ENCODE data around the gene MXI1.
A peak's percentile ranks its signal among the peaks of the same experiment; 100 is the strongest.

MXI1 gene

DNA sequence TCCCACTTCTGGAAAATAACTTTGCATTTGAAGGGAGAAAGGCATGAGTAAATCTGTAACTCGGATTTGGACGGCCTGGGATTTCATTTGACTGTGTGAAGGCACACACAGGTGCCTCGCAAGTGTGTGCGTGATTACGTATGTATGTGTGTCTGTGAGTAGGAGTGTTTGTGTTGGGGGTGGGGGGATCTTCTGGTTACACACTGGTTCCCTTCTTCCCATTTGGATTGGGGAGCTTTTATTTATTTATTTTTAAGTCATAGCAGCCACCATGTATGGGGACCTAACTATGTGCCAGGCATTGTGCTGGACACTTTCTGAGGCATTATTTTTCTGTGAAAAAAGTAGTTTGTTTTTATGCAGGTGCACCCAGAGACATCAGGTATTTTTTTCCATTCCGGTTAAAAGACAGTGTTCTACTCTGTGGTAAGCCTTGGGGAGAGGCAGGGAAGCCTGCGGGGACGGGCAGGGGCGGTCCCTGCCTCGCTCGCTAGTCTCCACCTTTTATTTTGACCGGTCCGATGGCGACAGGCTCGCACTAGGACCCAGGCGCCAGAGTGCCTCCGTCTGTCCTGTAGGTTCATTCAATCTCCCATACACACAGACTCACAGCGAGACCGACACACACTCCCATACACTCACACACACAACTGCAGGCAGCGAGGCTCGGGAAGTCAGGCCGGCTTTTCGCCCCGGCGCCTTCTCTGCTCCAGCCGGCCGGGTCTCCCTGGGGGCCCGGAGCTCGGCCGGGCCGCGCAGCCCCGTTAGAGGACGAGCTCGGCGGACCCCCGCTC lies at the start of gene MXI1:
Gene MXI1 (plus strand): TSS at position 595 of the 794 bp plus-strand sequence. CDS start 204 bp downstream, outside the sequence.
- DNase-seq: peak; percentile 81

DNA sequence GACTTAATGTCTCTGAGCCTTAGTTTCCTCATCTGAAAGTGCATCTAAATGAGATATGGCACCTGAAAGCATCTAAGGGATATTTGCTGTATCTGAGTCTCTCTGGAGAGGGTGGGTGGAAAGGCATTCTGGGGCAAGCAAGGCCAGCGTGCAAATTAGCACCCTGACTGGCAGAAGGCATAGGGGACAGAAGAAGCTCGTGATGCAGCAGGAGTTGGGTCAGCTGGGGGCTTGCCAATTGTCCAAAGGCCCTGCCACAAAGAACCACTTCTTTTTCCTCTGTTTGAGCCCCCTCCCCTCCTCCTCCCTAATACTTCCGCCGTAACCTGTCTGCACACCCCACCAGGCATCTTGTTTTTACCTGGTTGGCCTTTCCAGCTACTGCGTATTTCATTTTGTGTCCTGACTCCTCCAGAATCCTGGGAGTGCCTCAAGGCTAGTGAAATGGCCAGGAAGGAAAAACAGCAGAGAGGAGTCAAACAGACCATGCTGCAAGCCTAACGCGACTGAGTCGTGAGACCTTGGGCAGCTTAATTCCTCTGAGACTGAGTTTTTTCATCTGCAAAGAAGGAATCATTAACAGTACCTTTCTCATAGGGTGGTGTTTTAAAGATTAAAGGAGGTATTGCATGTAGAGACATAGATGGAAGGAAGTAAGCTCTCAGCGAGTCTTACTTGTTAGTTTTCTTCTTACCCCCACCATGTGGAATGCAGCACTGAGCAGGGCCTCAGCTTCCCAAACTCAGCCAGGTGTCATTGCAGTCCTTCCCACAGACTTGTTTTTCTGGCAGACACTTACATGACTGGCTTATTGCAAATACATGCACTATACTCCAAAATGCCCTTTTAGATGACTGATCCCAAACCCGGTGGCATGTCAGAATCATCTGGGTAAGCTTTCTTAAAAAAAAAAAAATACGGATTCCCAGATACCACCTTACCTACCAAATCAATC lies 49.1 kb upstream of the MXI1 start:
- DNase-seq: no peak

DNA sequence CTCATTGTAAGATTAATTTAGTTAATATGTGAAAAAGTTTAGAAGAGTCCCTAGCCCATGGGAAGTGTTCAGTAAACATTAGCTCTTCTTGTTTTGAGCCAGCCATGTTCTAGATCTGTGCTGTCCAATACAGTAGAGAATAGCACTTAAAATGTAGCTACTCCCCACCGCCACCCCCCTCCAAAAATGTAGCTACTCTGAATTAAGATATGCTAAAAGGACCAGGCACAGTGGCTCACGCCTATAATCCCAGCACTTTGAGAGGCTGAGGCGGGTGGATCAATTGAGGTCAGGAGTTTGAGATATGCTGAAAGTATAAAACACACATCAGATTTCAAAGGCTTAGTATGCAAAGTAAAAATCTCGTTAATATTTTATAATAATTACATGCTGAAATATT lies 47.3 kb upstream of the MXI1 start:
- no peak for DNase-seq

DNA sequence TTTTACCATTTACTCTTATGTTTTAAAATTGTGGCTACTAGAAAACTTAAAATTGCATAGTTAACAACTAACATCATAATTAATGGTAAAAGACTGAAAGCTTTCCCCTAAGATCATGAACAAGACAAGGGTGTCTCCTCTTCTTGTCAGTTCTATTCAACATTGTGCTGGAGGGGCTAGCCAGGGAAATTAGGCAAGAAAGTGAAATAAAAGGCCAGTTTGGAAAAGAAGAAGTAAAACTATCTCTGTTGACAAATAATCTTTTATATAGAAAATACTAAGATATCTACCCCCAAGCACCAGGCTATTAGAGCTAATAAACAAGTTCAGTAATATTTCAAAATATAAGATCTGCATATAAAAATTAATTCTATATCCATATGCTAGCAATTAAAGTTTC lies 46.9 kb upstream of the MXI1 start:
- no peak for DNase-seq

DNA sequence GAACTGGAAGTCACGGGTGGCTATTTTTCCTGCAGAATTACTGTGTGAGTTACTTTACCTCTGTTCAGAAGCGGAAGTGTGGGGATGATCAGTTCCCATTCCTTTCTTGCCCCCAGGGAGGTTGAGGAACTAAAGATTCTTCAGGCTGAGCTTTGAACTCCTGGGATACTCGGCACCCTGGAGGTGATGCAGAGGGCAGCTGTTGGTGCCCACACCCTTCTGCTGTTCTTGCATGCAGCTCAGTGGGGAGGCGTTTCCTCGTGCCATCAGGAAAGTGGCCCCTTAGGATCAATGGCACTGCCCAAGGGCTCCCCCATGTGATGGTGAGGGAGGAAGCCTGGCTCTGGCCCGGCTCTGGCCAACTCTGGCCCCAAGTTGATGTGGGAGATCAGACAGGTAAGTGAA lies 44.7 kb upstream of the MXI1 start:
- DNase-seq: no peak

DNA sequence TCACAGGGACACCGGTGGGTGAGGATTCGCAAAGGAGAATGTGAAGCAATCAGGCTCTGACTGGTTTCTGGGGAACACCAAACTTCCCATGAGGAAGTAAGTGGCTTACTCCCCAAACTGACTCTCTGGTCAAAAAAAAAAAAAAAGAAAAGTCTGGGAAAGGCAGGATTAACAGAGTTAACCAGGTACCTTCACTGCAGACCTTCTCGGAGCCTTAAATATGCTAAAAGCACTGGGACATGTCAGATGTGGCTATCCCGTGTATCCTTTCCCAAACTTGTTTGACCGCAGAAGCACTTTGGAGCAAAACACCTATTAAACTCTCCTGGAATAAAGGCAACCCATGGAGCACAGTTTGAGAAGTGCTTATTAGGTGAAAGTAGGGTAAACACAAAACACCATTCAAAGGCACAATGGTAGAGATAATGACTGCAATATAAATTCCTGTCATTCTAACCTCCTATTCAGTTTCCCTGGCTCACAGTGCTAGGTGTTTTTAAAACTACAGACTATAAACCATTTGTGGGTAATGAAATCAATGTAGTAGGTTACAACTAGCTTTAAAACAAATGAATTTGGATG lies 44.1 kb upstream of the MXI1 start:
- no peak for DNase-seq

DNA sequence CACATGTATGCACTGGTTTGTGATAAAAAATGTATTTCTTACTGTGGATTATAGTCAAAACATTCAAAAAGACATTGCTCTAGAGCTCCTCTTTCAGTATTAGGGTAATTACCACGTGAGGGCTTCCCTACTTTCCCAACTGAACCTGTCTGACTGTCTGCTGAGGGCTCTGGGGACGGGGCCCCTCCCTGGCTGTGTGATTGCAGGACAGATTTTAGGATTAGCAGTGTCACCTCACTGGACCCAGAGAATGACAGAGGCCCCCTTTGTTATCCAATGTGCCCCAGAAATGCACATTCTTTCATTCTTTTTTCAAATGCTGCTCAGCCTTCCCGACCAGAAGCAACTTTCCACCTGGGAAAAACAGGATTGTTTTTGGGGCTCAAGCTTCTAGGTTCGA lies 43.6 kb upstream of the MXI1 start:
- DNase-seq: no peak

DNA sequence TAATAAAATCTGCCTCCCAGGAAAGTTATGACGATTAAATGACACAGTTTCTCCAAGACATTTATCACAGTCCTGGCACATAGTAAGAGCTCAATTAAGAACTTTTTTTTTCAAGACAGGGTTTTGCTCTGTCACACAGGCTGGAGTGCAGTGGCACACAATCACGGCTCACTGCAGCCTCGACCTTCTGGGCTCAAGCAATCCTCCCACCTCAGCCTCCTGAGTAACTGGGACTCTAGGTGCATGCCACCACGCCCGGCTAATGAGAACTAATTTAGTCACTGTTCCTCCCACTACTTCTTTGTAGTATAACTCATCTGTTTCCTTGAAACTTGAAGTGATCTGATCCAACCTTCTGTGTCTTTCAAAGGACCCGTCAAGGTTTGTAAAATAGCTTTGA lies 42.2 kb upstream of the MXI1 start:
- no peak for DNase-seq

DNA sequence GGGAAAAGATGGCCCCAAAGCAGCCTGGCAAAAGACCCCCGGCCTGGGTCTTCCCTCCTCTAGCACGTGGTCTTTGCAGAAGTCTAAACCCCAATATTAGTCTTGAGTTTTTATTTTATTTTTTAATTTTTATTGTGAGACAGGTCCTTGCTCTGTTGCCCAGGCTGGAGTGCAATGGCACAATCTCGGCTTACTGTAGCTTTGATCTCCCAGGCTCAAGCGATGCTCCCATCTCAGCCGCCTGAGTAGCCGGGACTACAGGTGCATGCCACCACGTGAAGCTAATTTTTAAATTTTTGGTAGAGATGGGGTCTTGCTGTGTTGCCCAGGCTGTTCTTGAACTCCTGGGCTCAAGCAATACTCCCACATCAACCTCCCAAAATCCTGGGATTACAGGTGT lies 40.3 kb upstream of the MXI1 start:
- DNase-seq: no peak

DNA sequence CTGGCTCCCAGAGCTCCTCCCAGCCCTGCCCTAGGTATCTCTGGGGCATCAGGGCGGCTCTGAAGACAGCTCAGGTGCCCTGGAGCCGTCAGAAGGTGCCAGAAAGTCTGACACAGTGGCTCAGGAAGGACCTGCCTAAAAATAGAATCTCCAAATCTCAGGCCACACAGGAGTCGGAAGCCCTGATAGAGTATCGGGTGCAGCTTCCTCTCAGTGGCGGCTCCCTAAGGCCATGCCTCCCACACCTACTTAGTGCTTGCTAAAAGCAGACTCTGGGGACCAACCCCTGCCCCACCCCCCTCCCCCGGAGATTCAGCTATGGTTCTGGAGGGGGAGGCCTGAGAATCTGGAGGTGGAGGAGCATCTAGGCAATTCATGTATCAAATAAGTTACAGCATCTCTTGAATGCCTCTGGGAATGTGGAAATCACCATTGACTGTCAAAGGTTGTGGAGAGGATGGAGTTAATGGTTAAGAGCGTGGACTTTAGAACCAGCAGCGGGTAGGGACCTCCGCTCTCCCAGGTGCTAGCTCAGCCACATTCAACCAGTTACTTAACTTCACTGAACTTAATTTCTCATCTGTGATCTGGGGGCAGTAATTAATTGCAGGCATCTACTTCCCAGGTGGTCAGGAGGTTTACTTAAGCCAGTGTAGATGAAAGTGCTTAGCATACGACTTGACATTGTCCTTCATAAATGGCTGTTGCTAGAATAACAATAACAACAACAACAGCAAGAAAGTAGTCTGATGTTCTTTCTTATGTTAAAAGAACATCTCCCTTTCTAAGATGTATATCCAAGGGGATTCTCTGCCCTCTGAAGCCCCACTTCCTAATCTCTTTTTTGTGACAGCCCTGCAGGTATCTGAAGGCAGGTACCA lies 38.6 kb upstream of the MXI1 start:
- DNase-seq: no peak

DNA sequence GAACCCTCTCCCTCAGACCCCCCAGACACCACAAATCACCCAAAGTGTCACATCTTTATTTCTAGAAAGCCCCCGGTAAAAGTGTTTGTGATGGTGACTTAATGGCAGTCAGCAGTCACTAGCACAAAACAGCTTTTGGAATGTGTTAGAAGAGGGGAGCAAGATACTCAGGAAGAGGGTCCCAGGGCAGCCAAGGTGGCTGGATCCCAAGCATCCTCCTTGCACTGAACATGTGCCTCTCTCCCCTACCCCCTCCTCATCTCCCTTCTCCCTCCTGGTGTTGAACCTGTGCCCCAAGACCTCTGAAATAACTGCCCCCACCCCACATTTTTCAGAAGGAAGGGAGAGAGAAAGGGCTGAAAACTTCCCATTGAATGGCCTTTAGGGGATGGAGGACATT lies 37.8 kb upstream of the MXI1 start:
- DNase-seq: no peak

DNA sequence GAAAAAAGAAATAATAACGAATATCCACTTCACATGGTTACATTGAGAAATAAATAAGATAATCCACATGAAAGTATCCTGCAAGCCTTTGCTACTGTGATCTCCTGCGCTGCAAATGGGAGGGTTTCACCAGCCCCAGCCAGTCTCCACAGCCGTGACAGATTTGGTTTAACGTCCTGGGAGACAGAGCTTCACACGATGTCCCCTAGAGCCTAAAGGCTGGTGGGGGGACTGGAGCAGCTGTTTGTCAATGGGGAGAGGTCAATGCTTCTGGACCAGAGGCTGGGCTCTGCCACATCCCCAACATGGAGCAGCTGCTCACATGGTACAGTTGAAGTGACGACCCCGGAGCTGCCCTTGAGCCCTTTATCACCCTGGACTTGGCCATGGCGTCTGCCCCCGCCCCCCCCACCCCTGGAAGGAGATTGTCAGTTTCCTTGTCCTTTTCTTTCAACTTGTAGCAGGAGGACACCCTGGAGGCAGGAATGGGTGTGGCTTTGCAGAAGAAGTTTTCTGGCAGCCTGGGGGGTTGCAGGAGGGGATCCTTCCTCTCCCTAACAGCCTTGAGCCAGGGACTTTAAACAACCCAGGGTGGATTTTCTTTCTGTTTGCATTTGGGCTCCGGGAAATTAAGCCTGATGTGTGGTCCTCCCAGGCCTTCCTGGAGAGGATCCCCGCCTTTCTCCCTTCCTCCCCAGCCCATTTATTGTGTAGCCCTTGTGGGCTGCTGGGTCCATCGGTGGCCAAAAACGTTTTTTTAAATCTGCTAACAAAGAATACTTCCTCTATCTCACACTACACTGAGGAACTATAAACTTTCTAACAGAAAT lies 37.0 kb upstream of the MXI1 start:
- DNase-seq: no peak

DNA sequence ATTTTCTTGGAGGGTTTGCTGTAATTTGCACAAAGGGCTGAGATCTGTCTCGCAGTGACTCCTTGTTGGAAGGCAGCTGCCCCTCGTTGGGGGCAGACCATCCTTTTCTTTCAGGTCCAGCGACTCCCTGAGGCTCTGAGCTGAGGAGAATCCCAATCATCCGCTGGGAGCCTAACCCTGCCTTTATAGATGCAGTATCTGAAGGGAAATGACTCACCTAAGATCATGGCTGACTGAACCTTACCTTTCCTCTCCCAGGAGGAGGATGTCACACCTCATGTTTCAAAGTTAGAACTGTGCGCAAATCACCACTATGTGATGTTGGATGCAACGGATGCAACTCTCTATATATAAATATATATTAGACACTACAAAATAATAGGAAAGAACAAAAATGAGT lies 36.4 kb upstream of the MXI1 start:
- no peak for DNase-seq

DNA sequence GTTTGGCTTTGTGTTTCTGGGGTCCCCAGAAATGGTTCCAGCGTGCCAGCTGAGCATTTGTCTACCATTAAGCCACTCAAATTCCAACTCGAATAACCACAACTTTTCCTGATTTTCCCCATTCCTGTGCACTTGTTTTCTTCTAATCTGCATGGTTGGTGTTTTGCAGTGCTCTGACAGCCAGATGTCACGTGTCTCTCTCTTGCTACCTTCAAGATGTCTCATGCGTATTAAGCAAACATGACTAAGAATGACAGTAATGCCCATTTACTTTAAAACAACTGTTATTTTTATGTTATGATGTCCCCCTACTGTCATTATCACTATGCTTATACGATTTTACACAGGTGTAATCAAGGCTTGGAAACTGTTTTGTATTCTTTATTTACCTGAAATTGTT lies 35.2 kb upstream of the MXI1 start:
- no peak for DNase-seq

DNA sequence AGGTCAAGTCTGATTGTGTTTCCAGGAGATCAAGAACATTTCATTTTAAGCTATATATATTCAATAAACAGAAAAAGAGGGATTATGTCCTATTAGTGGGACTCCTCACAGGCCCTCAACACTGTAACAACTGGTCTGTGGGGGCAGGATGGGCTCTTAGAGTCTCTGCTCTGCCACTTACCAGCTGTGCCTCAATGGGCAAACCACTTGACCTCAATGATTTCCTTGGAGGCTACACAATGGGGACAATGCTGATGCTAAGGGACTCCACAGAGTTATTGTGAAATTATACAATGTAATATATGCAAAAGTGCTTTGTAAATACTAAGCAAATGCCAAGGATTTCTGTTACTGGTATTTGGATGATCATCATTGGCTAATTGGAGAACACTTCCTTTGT lies 33.2 kb upstream of the MXI1 start:
- DNase-seq: no peak

DNA sequence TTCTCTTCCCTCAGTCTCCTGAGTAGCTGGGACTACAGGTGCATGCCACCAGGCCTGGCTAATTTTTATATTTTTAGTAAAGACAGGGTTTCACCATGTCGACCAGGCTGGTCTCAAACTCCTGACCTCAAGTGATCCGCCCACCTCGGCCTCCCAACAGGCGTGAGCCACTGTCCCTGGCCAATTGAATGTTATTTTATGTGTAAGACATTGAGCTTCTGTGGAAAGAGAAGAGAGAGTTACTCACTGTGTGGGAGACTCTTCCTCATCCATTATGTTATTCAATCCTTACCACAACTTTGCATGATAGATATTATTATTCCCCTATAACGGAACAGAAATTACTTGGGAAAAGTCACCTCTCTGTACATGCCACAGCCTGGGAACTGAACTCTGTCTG lies 32.6 kb upstream of the MXI1 start:
- DNase-seq: no peak

DNA sequence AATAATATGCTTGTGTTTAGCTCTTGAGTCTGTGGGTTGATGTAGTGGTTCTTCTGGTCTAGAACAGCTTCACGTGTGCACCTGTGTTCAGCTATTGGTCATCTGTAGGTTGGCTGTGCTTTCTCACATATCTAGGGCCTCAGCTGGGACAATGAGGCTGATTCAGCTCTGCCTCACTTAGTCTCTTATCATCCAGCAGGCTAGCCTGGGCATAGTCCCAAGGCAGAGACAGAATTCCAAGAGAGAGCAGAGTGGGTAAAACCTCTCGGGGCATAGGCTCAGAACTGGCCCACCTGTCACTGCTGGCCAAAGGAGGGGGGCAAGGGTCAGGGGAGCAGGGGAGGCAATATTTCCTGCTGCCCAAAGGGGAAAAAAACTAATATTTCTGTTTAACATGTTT lies 32.0 kb upstream of the MXI1 start:
- no peak for DNase-seq

DNA sequence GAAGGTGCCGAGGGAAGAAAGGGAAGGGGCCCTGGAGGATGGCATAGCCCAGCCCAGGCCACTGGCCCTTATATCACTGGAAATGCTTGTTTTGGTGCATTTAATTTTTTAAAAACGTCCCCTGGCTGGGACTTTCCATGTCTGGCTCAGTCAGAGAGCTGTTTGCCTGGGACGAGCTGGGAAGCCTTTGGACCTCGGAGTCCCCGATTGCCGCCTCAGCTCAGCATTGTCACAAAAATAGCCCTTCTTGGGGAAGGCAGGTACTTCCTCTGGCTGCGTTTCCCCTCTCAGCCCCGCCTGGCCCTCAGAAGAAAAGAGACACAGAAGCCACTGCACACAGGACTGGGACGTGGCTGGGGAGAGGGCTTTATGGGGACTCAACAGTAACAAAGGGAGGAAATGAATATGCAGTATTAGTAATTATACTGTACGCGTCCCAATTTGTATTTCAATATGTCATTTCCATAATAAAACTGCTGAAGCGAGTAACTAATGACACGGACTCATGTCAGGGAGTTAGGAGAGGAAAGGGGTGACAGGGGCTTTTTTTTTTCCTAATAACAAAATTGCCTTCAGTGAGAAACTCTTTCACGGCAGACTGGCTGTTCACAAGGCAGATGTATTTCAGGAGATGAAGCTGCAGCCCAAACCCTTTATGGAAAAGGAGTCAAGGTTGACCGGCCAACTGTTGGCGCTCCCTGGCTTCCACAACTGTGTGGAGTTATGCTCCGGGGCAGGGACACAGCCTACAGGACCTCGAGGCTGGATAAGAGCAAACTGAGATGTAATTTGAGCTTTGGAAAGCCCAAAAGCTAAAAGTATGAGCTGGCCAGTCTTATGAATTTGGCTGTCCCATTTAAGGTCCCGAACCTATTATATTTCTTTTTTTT lies 31.0 kb upstream of the MXI1 start:
- no peak for DNase-seq

DNA sequence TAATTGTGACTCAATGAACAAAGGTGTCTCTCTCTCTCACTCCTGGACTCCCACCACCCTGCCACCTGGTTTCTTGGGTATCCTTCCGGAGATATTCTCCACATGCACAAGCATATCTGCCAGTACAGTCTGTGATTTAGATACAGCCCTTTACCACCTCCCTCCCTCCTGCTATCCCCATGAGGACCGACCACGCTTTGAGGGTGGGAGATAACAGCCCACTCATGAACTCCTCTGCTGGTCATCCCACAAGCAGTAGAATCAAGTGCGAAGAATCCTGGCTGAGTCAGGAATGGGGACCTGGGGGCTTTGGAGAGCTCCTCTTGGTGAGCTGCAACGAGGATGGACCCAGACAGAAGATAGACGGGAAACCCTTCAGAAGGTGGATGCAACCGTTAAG lies 28.2 kb upstream of the MXI1 start:
- no peak for DNase-seq

DNA sequence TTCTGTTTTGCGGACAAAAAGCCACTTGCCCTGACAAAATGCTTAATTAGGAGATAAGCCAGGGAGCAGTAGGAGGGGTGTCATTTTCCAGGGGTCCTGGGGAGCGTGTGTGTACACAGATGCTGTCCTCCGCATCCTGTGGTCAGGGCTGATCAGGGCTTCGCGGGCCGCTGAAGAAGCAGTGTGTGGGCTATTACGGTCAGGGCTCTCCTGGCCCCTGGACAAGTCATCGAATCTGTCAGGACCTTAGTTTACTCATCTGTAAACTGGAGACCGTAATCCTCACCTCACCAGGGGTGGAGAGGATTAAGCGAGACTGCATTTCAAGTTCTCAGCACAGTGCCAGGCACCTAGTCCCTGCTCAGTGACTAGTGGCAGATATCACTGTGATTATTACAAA lies 26.0 kb upstream of the MXI1 start:
- no peak for DNase-seq

DNA sequence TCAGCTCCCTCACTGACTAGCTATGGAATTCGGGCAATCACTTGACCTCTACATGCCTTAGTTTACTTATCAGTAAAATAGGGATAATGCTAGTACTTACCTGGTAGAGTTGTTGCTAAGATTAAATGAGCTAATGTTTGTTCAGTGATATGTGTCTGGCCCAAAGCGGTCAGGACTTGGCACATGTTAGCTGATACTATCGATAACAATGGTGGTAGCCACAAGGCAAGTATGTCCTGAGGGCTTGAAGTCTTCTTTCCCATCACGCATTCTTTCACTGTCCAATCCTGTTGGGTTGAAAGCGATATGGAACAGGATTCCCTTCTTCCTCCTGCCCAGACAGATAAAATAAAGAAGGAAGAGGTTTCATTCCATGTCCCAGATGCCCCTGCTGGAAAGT lies 25.5 kb upstream of the MXI1 start:
- DNase-seq: no peak

Measured in hematopoietic multipotent progenitor cell treated with erythropoietin and hydrocortisone succinate and interleukin-3 and kit ligand, for 4 days (in vitro differentiated cells).